Measurements from ENCODE around the gene THSD4. TPM values are rescaled to one million over a fixed set of nuclear protein-coding genes. Genes with fewer than 3 reads are reported as not detected.

The THSD4 gene
- total and polyA plus RNA-seq, 2 of the 8 experiments (the other 6 are each of a cell fraction or from before 2014, with no cell fraction given), result 2.5 to 6.2 TPM

DNA sequence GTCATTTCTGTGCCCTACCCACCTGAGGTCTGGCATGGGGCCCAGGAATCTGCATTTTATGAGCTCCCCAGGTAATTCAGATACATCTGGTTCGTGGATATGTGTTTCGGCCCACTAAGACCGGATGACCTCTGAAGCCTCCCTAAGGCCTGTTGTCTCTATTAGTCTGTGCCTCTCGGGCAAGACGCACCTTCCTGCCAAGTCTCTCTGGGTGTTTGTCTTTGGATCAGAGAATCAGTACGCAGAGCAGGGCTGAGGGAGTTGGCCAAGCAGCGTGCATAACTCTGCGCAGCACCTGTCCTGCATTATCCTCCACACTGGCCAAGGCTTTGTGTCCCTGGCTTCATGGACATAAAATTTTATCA is 181.0 kb downstream of the THSD4 start:
- Histone ChIP-seq H2BK15ac (ENCODE audit: low read length) (no peak overlapping the region), H3K23ac (ENCODE audit: insufficient read length) (no peak overlapping the region), H3K14ac (ENCODE audit: insufficient read length) (no peak overlapping the region), H3K79me2 (ENCODE audit: control insufficient read depth in 1 of 2, insufficient read depth in 2 of 2, low read length in 2 of 2) (no peaks in the 10 kb centered on the region), H4K5ac (ENCODE audit: insufficient read length, low read depth, low read length) (no peak overlapping the region), H2AK5ac (ENCODE audit: low read depth, low read length) (no peak overlapping the region), H2BK12ac (ENCODE audit: low read depth, low read length) (no peak overlapping the region), H2AFZ (ENCODE audit: low read length) (no peak overlapping the region), H4K20me1 (replicated peaks in 1 of 2; ENCODE audit: control insufficient read depth in 1 of 2, insufficient read depth in 2 of 2, low read length in 2 of 2) (no peaks in the 10 kb centered on the region), H2BK20ac (ENCODE audit: low read length) (no peak overlapping the region; the same call in 1 of the 2 replicates), H3K9ac (replicated peaks in 1 of 4; ENCODE audit: extremely low read depth in 1 of 4, low read depth in 3 of 4, low read length in 3 of 4) (no peak overlapping the region), H3K27ac (ENCODE audit: low read depth, low read length) (no peak overlapping the region), H3K56ac (replicated peaks; ENCODE audit: insufficient read length, low read depth, low read length) (no peak overlapping the region), H4K8ac (ENCODE audit: extremely low read depth, insufficient read depth, low read length) (no peak overlapping the region), H2BK5ac (ENCODE audit: low read depth, low read length) (no peak overlapping the region), H3K79me1 (ENCODE audit: low read depth, low read length) (no peaks in the 10 kb centered on the region), H3K9me3 (ENCODE audit: insufficient read depth in 2 of 2, low read depth in 1 of 2, low read length in 1 of 2) (no peaks in the 10 kb centered on the region; a peak in 1 of 4 replicates), H3K4me1 (replicated peaks in 1 of 4; ENCODE audit: control insufficient read depth in 3 of 4, insufficient read depth in 4 of 4, low read length in 3 of 4) (no peaks in the 10 kb centered on the region), H3K4me2 (ENCODE audit: insufficient read depth in 1 of 2, low read depth in 2 of 2, low read length in 2 of 2) (no peak overlapping the region), H2BK120ac (replicated peaks; ENCODE audit: low read depth, low read length) (no peak overlapping the region), H3K4me3 (ENCODE audit: extremely low read depth in 1 of 4, insufficient read depth in 2 of 4, low read depth in 3 of 4, low read length in 4 of 4) (no peak overlapping the region), H3K27me3 (replicated peaks in 1 of 4; ENCODE audit: control insufficient read depth in 3 of 4, extremely low read depth in 1 of 4, insufficient read depth in 3 of 4, low read length in 3 of 4) (no peaks in the 10 kb centered on the region), H3K4ac (replicated peaks; ENCODE audit: insufficient read length, low read depth, low read length) (no peak overlapping the region), H4K91ac (replicated peaks; ENCODE audit: insufficient read length, low read length) (no peak overlapping the region), H3K36me3 (ENCODE audit: control insufficient read depth in 2 of 4, insufficient read depth in 4 of 4, low read length in 3 of 4) (no peaks in the 10 kb centered on the region), H3K23me2 (ENCODE audit: low read depth, low read length) (no peaks in the 10 kb centered on the region), H3K18ac (ENCODE audit: extremely low read depth, low read length) (no peak overlapping the region)
- WGBS, 2 experiments (ENCODE audit: extremely low coverage in 1 of 2, insufficient coverage in 1 of 2, insufficient read length in 1 of 2, insufficient replicate concordance in 2 of 2, low coverage in 1 of 2, low lambda C conversion rate in 2 of 2, missing lambda C conversion rate in 1 of 2), result 89% methylated on average over 8 of the region's 8 CpGs; no CpG with 5 or more reads in 1 of the 2 experiments
- no peak for FAIRE-seq
- POLR2A ChIA-PET (ENCODE audit: partially characterized antibody), result no interaction called here
- DNase-seq (ENCODE audit: low read depth in 1 of 2, low spot score in 2 of 2), result no peak
- CTCF ChIA-PET (ENCODE audit: partially characterized antibody), result interaction anchor here (0.9 to 1.5 kb wide), 4 partner anchors 13 to 173 kb away, joined by 3 to 4 read pairs (median 3); no protein-coding TSS in a partner anchor
- TF ChIP-seq, protein P1, sequence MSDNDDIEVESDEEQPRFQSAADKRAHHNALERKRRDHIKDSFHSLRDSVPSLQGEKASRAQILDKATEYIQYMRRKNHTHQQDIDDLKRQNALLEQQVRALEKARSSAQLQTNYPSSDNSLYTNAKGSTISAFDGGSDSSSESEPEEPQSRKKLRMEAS (IDR thresholded peaks at IDR 0.05), result no peak
- no peak for TF ChIP-seq GABPA (IDR thresholded peaks at IDR 0.05; ENCODE audit: borderline replicate concordance, insufficient read depth, low read length)
- TF ChIP-seq, protein P2, sequence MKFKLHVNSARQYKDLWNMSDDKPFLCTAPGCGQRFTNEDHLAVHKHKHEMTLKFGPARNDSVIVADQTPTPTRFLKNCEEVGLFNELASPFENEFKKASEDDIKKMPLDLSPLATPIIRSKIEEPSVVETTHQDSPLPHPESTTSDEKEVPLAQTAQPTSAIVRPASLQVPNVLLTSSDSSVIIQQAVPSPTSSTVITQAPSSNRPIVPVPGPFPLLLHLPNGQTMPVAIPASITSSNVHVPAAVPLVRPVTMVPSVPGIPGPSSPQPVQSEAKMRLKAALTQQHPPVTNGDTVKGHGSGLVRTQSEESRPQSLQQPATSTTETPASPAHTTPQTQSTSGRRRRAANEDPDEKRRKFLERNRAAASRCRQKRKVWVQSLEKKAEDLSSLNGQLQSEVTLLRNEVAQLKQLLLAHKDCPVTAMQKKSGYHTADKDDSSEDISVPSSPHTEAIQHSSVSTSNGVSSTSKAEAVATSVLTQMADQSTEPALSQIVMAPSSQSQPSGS (IDR thresholded peaks at IDR 0.05; ENCODE audit: low read length), result no peak
- no peak for TF ChIP-seq RFX5 (IDR thresholded peaks at IDR 0.05; ENCODE audit: borderline replicate concordance, low read depth, low read length)

Data from H1 (cell line).